ENCODE measurements around the gene PRRT2.
"Not testable (repeated sequence)": the region's sequence is repeated elsewhere in the genome, so short reads cannot be mapped to it uniquely, and the experiment has no call there.

Gene PRRT2

GRCh38 chr16:29784157-29784556, 27.8 kb upstream of the PRRT2 start:
- CTCF ChIA-PET, result interaction anchor here (0.7 to 3.5 kb wide), 17 partner anchors 11 to 143 kb away, joined by 3 to 22 read pairs (median 6); partner anchors contain the start of gene MVP
- POLR2A ChIA-PET, result no interaction called here
- TF ChIP-seq CTCF (IDR thresholded peaks at IDR 0.05; ENCODE audit: control extremely low read depth, extremely low read depth, low read depth, missing control alignments), result no peak
- DNase-seq (ENCODE audit: extremely low spot score), result no peak

GRCh38 chr16:29784901-29785500, 27.0 kb upstream of the PRRT2 start:
- DNase-seq (ENCODE audit: extremely low spot score), result peak; percentile 79
- POLR2A ChIA-PET, result no interaction called here
- TF ChIP-seq CTCF (IDR thresholded peaks at IDR 0.05; ENCODE audit: control extremely low read depth, extremely low read depth, low read depth, missing control alignments), result peak; percentile 87
- CTCF ChIA-PET, result interaction anchor here (0.8 to 3.5 kb wide), 27 partner anchors 8 to 247 kb away, joined by 3 to 22 read pairs (median 5); partner anchors contain the start of gene MVP

GRCh38 chr16:29787155-29787554, 24.8 kb upstream of the PRRT2 start:
- POLR2A ChIA-PET; DNase-seq (ENCODE audit: extremely low spot score): not testable (repeated sequence)
- CTCF ChIA-PET, result interaction anchor here (1.3 to 3.0 kb wide), 4 partner anchors 10 to 108 kb away, joined by 3 to 18 read pairs (median 8); partner anchors contain the start of gene QPRT

GRCh38 chr16:29789775-29790182, 22.2 kb upstream of the PRRT2 start:
- no peak for DNase-seq (ENCODE audit: extremely low spot score)
- ChIA-PET CTCF (interaction anchor here (0.6 to 4.7 kb wide), 36 partner anchors 9 to 243 kb away, joined by 3 to 41 read pairs (median 5); partner anchors contain the start of genes C16orf54, HIRIP3, INO80E and MVP), POLR2A (interaction anchor here (0.7 to 1.6 kb wide), 5 partner anchors 13 to 145 kb away, joined by 3 to 4 read pairs (median 3); no protein-coding TSS in a partner anchor)
- TF ChIP-seq CTCF (IDR thresholded peaks at IDR 0.05; ENCODE audit: control extremely low read depth, extremely low read depth, low read depth, missing control alignments), result no peak

DNA sequence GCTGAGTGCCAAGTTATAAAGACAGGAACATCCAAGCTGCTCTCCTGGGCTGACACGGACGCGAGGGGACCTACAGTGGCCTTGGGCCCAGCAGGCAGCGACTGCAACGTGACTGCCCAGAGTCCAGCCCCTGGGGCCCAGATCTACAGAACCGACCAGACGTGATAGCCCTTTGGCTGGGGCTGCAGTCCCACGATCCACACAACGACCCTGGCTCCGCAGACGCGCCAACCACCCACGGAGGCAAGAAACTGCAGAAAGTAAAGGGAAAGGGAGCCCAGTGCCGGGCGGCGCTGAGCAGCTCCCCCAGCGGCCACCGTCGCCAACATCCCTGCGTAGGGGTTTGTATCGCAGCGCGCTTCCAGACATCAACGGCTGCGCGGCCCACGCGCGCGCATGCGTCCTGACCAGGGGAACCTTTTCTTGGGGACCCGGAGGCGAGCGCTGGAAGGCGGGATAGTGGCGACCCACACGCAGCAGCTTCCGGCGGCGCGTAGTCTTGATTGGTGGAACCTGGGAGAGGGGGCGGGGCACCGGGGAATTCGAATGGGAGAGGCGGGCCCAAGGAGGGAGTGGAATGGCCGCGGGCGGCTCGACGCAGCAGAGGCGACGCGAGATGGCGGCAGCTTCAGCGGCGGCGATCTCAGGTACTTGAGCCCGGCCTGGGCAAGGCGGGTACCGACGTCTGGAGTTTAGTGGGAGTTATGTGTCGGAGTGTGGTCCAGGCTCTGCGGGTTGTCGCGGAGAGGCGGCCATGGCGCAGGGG, 21.6 kb upstream of the PRRT2 start, which contains the start of gene KIF22:
KIF22 (plus strand) TSS at position 569 of the 766 bp plus-strand sequence; CDS start at position 578, 9 bp downstream.
- peak; percentile 100 for DNase-seq (ENCODE audit: extremely low spot score)

More for the DNA sequence above, 21.6 kb upstream of the PRRT2 start, which contains the start of gene KIF22:
- peak; percentile 66 for TF ChIP-seq CTCF (IDR thresholded peaks at IDR 0.05; ENCODE audit: control extremely low read depth, extremely low read depth, low read depth, missing control alignments)
- ChIA-PET POLR2A (interaction anchor here (0.7 to 1.6 kb wide), 5 partner anchors 13 to 146 kb away, joined by 3 to 4 read pairs (median 3); no protein-coding TSS in a partner anchor), CTCF (interaction anchor here (0.6 to 4.7 kb wide), 37 partner anchors 8 to 242 kb away, joined by 3 to 41 read pairs (median 5); partner anchors contain the start of genes C16orf54, HIRIP3, INO80E and MVP)
